AG04450 (cell line): ENCODE data around the gene PARD6G. TPM values are rescaled to one million over a fixed set of nuclear protein-coding genes. Genes with fewer than 3 reads are reported as not detected.
"Not testable (repeated sequence)": the region's sequence is repeated elsewhere in the genome, so short reads cannot be mapped to it uniquely, and the experiment has no call there.

Source experiments
- CTCF ChIA-PET: fragments of 300-600, 350-600 bp; formaldehyde crosslinking; extraction: SDS; loops from one replicate; lab custom pipeline; 2022; ENCODE audit warnings: antibody characterized with exemption, inconsistent platforms; lab: Charles Lee
- POLR2A ChIA-PET: fragments of 350-600 bp; formaldehyde crosslinking; extraction: SDS; loops from one replicate; lab custom pipeline; 2021; ENCODE audit warnings: antibody characterized with exemption, inconsistent platforms; lab: Yijun Ruan, JAX
- DNase-seq: peaks from one replicate; pipeline ENCODE4 v3.0.0-alpha.2; 2011; ENCODE audit warnings: low read depth, low spot score
- H3K27ac ChIP-seq: one replicate; pipeline ENCODE4 v1.5.1; 2012; ENCODE audit warnings: low read depth, low read length, control low read depth
- H3K27me3 ChIP-seq: one replicate; pipeline ENCODE4 v1.6.0; 2012; ENCODE audit warnings: low read length; ENCODE audit not compliant: control insufficient read depth, insufficient read depth
- H3K4me3 ChIP-seq: 2 replicates; pipeline ENCODE4 v1.5.1; 2011; ENCODE audit warnings: mild to moderate bottlenecking, low read depth, low read length, control low read depth
- H3K9me3 ChIP-seq: 2 replicates; pipeline ENCODE4 v1.5.1; 2012; ENCODE audit warnings: low read length; ENCODE audit not compliant: control insufficient read depth, insufficient read depth
- CTCF ChIP-seq: IDR thresholded peaks from 2 replicates; pipeline ENCODE4 v1.5.1; 2011; ENCODE audit warnings: low read depth, low read length, control low read depth, inconsistent platforms
- polyA minus RNA-seq: library from RNA; depleted of rRNA, polyadenylated mRNA; stranded (reverse); fragments of >200 nt; gene quantifications from 2 replicates; pipeline ENCODE4 v1.2.3, GENCODE V29; 2011; rRNA and poly(A)+ RNA removed
- polyA plus RNA-seq: library from polyadenylated mRNA; depleted of rRNA; stranded (reverse); fragments of >200 nt; gene quantifications from 2 replicates; pipeline ENCODE4 v1.2.3, GENCODE V29; 2011; rRNA removed

The PARD6G gene
- polyA plus RNA-seq (9.6 and 11.2 TPM in 2 replicates), polyA minus RNA-seq (8.1 and 10.0 TPM in 2 replicates)

GRCh38 chr18:80247393-80247841 is at the start of gene PARD6G:
TSS of gene PARD6G (minus strand) at chr18:80247514. CDS start at chr18:80247348, 166 bp downstream.
- DNase-seq: peak; percentile 20
- ChIA-PET POLR2A (no interaction called here), CTCF (interaction anchor here (0.6 to 2.1 kb wide), 3 partner anchors 43 to 90 kb away, joined by 3 to 14 read pairs (median 3); no protein-coding TSS in a partner anchor)
- no peak within 1 kb of the TSS for H3K27ac ChIP-seq
- peaks cover 3% of the 10 kb centered on the region for H3K27me3 ChIP-seq
- no peaks in the 10 kb centered on the region; the same call in 1 of the 2 replicates for H3K9me3 ChIP-seq
- peak within 1 kb of the TSS; percentile 73 for H3K4me3 ChIP-seq
- TF ChIP-seq CTCF: peak; percentile 27; the same call in 1 of the 2 replicates

GRCh38 chr18:80262241-80263033 is 15.1 kb upstream of the PARD6G start:
- CTCF ChIA-PET, POLR2A ChIA-PET, H3K9me3 ChIP-seq, H3K27me3 ChIP-seq, DNase-seq, H3K27ac ChIP-seq, H3K4me3 ChIP-seq: not testable (repeated sequence)
- peak; percentile 39 for TF ChIP-seq CTCF

- DNase-seq: no peak
- no peak overlapping the region for H3K27ac ChIP-seq
- ChIA-PET POLR2A (no interaction called here), CTCF (interaction anchor here (1.5 to 2.3 kb wide), 2 partner anchors 100 to 102 kb away, joined by 5 to 7 read pairs; no protein-coding TSS in a partner anchor)
- H3K4me3 ChIP-seq: no peak overlapping the region
- no peaks in the 10 kb centered on the region for H3K27me3 ChIP-seq
- TF ChIP-seq CTCF: no peak
- H3K9me3 ChIP-seq: no peaks in the 10 kb centered on the region; the same call in 1 of the 2 replicates
These were observed 12.3 kb upstream of the PARD6G start for GRCh38 chr18:80259610-80260009.

- POLR2A ChIA-PET: no interaction called here
- CTCF ChIA-PET: interaction anchor here (0.9 to 1.0 kb wide), 2 partner anchors 58 to 101 kb away, joined by 3 to 11 read pairs; no protein-coding TSS in a partner anchor
- DNase-seq: no peak
These were observed 11.3 kb upstream of the PARD6G start for GRCh38 chr18:80258640-80259039.

More at GRCh38 chr18:80258640-80259039, 11.3 kb upstream of the PARD6G start:
- no peak overlapping the region for H3K4me3 ChIP-seq
- TF ChIP-seq CTCF: no peak
- peaks cover 5% of the 10 kb centered on the region for H3K9me3 ChIP-seq
- no peak overlapping the region for H3K27ac ChIP-seq
- no peaks in the 10 kb centered on the region for H3K27me3 ChIP-seq
